Raji (cell line): ENCODE measurements around the gene ATF2.

Source experiments
- POLR2A ChIP-seq: IDR thresholded peaks from 2 replicates; pipeline ENCODE4 v1.6.1; 2011; ENCODE audit warnings: low read depth, low read length, control low read depth; ENCODE audit not compliant: insufficient read depth

ATF2 gene

DNA sequence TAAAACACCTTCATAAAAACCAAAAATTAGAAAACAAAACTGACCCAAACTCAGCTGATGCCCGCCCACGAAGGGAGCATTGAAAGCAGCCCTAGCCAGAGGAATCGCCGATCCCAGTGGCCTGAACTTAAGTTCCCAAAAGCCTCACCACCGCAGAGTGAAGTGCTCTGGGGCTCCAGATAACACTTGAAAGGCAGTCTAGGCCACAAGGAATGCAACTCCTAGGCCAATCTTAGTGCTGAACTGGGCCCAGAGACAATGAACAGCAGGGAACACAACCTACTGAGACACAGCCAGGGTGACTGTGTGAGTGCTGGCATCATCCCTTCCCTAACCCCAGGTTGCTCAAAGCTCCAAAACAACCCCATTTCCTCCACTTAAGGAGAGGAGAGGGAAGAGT lies 103.2 kb downstream of the ATF2 start:
- TF ChIP-seq POLR2A, result no peak

DNA sequence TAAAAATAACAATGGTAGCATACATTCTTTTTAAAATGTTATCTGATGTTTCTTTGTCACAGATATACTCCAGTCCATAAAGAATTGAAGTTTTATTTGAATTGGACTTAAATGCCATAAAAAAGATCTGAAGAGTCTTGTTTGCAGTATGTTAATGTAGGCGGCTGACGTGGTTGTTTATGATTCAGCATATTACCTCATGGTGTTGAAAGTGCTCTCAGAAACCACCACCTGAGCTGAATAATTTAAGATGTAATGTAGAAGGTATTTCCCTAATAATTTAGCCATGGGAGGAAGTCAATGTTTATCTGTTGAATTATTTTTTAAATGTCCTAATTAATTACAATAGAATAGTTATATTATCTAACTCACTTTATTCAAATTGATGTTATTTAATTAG lies 104.3 kb downstream of the ATF2 start:
- no peak for TF ChIP-seq POLR2A

DNA sequence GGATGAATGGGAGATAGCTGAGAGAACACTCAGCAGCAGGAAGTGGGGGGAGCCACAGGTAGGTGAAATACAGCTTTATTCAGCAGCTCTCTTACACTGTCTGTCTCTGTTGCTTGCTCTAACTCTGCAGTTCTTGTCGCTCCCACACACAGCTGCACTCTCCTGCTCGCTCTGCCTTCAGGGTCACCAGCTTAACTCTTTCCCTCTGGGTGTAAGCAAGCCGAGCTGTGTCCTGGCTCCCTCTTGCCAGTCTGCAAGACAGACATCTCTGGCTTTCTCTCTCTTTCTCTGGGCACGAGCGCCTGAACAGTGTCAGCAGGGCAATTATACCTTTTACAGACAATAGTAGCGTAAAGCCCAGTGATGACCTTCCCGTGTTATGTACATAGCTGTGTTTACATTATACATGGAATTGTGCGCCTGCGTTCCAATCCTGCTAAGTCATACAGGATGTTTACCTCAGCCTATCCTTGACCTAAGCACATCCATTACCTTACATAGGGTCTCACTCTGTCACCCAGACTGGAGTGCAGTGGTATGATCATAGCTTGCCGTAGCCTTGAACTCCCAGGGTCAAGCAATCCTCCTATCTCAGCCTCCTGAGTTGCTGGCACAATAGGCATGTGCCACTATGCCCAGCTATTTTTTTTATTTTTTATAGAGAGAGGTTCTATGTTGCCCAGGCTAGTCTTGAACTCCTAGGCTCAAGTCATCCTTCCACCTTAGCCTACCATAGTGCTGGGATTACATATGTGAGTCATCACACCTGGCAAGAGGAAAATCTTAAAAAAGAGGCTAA lies 105.0 kb downstream of the ATF2 start:
- TF ChIP-seq POLR2A, result no peak

- TF ChIP-seq POLR2A, result no peak
Measured at GRCh38 chr2:175057078-175057685, 110.8 kb downstream of the ATF2 start.

- no peak for TF ChIP-seq POLR2A
Measured at GRCh38 chr2:175055993-175056392, 112.0 kb downstream of the ATF2 start.

- no peak for TF ChIP-seq POLR2A
Measured at GRCh38 chr2:175054340-175054739, 113.7 kb downstream of the ATF2 start.

DNA sequence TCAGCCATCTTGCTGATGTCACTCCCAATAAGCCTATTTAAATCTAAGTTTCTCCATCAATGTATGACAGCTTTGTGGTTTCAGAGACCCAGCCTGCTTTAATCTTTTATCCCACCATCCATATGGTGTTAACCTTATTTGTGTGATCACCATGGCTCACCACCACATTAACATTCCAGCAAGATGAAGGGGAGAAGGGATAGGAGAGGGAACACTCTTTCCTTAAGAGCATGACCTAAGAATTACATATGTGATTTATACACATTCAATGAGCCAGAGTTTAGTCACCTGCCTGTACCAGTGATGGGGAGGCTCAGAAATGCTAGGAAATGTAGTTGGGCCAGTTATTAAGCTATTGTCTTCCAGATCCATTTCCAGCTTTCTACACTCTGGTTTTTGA lies 118.3 kb downstream of the ATF2 start:
- no peak for TF ChIP-seq POLR2A

DNA sequence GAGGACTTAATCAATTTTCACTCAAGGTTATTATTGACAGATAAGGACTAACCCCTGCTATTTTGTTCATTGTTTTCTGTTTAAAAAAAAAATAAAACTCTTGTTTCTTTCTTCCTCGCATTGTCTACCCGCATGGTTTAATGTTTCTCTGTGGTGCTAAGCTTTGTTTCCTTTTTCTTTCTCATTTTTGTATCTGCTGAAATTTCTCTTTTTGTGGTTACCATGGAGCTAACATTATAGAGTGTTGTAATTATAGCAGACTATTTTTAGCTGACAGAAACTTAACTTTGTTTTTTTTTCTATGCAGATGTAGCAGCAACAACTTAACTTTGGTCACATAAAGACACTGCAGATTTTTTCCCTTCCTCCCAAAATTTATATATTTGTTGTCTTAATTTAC lies 119.7 kb downstream of the ATF2 start:
- no peak for TF ChIP-seq POLR2A

DNA sequence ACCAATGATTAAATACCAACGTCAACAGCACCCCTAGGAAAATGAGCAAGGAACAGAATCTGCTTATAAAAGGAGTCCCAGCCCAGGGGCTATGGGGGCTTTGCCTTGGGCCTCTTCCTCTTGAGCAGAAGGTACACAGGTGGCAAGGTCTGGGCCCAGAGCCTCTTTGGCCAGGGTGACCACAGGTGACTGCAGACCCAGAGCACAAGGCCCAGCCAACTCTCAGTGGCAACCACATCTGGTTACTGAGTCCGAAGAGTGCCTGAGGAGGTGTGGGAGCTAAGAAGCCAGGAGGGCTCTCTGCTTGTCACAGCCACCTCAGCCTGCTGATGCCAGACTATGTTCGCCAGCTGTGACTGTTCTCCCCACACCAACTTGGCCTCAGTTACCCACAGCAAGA lies 128.5 kb downstream of the ATF2 start:
- no peak for TF ChIP-seq POLR2A

- TF ChIP-seq POLR2A, result no peak
Measured at GRCh38 chr2:175039031-175039430, 129.0 kb downstream of the ATF2 start.

GRCh38 chr2:175037941-175038340 lies 130.1 kb downstream of the ATF2 start:
- TF ChIP-seq POLR2A, result no peak

- TF ChIP-seq POLR2A, result no peak
Measured at GRCh38 chr2:175036582-175037018, 131.4 kb downstream of the ATF2 start.

- no peak for TF ChIP-seq POLR2A
Measured at GRCh38 chr2:175035806-175036205, 132.2 kb downstream of the ATF2 start.

DNA sequence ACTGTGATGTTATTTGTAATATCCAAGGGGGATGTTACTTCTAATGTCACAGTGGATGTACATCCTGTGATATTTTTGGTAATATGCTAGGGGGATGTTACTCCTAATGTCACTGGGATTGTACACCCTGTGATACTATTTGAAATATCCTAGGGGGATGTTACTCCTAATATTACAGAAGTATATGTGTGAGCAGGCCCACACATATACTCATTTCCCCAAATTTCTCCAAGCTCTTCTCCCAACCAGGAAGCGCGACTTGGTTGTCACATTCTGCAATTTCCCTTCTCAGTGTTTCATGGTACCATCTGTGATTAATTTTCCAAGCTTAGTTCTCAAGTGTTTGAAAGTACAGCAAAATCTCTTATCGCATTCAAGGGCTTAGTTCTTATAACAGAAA lies 133.3 kb downstream of the ATF2 start:
- no peak for TF ChIP-seq POLR2A

GRCh38 chr2:175030380-175031271 lies 137.4 kb downstream of the ATF2 start:
- TF ChIP-seq POLR2A, result no peak

- TF ChIP-seq POLR2A, result no peak
Measured at GRCh38 chr2:175027755-175028154, 140.2 kb downstream of the ATF2 start.

DNA sequence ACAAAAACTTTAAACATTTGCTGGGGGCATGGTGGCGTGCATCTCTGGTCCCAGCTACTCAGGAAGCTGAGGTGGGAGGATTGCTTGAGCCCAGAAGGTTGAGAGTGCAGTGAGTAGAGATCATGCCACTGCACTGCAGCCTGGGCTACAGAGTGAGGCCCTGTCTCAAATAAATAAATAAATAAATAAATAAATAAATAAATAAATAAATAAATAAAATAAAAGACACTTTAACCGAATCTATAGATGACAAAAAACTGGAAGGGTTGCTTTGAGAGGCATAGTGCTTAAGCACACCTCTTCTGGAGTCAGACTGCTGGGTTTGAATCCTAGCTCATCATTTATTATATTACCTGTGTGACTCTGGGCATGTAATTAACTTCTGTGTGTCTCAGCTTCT lies 141.6 kb downstream of the ATF2 start:
- no peak for TF ChIP-seq POLR2A
